HCT116 (cell line): Measurements from ENCODE around the gene CDK9. TPM values are rescaled to one million over a fixed set of nuclear protein-coding genes. Genes with fewer than 3 reads are reported as not detected.

Experiments
- ATAC-seq: fragments of 200-7000 bp; cut with Tn5 transposase; 2 replicates; pipeline ENCODE4 v1.9.1; 2020; ENCODE audit warnings: mild to moderate bottlenecking, moderate library complexity
- BruUV-seq: library from RNA; stranded (reverse); fragments of 400-500 nt; replicated peaks from 2 replicates; lab custom pipeline; 2021; lab: Mats Ljungman, UMichigan
- CTCF ChIA-PET: fragments of 300-600 bp; sonication (Branson Sonifier 250); formaldehyde crosslinking; loops from one replicate; lab custom pipeline; 2021; ENCODE audit warnings: antibody characterized with exemption; lab: Charles Lee
- POLR2A ChIA-PET: fragments of 300-600, 350-600 bp; sonication (Branson Sonifier 250); formaldehyde crosslinking; loops from one replicate; lab custom pipeline; 2021; ENCODE audit warnings: antibody characterized with exemption; lab: Charles Lee
- RAD21 ChIA-PET, 2 experiments: fragments of 300-600 bp; sonication (Branson Sonifier 250); formaldehyde crosslinking; loops; one replicate each; lab custom pipeline; 2023; ENCODE audit warnings: low total read pairs in 2 of 2; ENCODE audit not compliant: uncharacterized antibody in 2 of 2, unreplicated experiment in 2 of 2, low non-redundant PET in 1 of 2; lab: Charles Lee
- DNase-seq: peaks from one replicate; pipeline ENCODE4 v3.0.0-alpha.2; 2010; ENCODE audit warnings: low read depth, low spot score
- H2AFZ ChIP-seq: fragments of 200-600 bp; shearing (Covaris generic), sonication (generic); 2 replicates; pipeline ENCODE4 v1.6.1; 2017; ENCODE audit warnings: low read depth, mixed run types, mixed read lengths, antibody characterized with exemption, low read length; ENCODE audit not compliant: poor library complexity, severe bottlenecking
- H3K27ac ChIP-seq: 2 replicates; pipeline ENCODE4 v1.5.1; 2012; ENCODE audit warnings: low read depth, low read length
- H3K27me3 ChIP-seq: fragments of 200-600 bp; sonication (generic); 2 replicates; pipeline ENCODE4 v1.6.1; 2016; ENCODE audit warnings: mixed run types, low read length, mixed read lengths; ENCODE audit not compliant: insufficient read depth
- H3K36me3 ChIP-seq, 2 experiments: fragments of 200-500 bp in 1 of 2; fragments of 200-600 bp in 1 of 2; sonication (Bioruptor generic) in 1 of 2; sonication (generic) in 1 of 2; 2 replicates each; pipeline versions ENCODE4 v1.5.1 to v1.6.1; 2014 to 2016; ENCODE audit warnings: low read length in 2 of 2, inconsistent platforms in 1 of 2, mixed read lengths in 1 of 2, mixed run types in 1 of 2; ENCODE audit not compliant: insufficient read depth in 2 of 2, control insufficient read depth in 1 of 2
- H3K4me1 ChIP-seq, 2 experiments: fragments of 200-600 bp in 1 of 2; sonication (generic) in 1 of 2; 2 replicates each; pipeline versions ENCODE4 v1.5.1 to v1.6.1; 2012 to 2017; ENCODE audit warnings: low read length in 2 of 2, inconsistent platforms in 1 of 2, mild to moderate bottlenecking in 1 of 2, mixed read lengths in 1 of 2, mixed run types in 1 of 2, moderate library complexity in 1 of 2; ENCODE audit not compliant: insufficient read depth in 2 of 2, control insufficient read depth in 1 of 2
- H3K4me2 ChIP-seq: fragments of 200-600 bp; sonication (generic); 2 replicates; pipeline ENCODE4 v1.6.1; 2017; ENCODE audit warnings: mixed run types, low read length, mixed read lengths
- H3K4me3 ChIP-seq, 2 experiments: fragments of 200-600 bp in 1 of 2; sonication (generic) in 1 of 2; replicated peaks in 1 of 2; 2 replicates each; pipeline ENCODE4 v1.5.1; 2011 to 2016; ENCODE audit warnings: low read length in 2 of 2, control low read depth in 1 of 2, low read depth in 1 of 2, mild to moderate bottlenecking in 1 of 2, mixed read lengths in 1 of 2, mixed run types in 1 of 2
- H3K79me2 ChIP-seq: fragments of 200-600 bp; sonication (generic); 2 replicates; pipeline ENCODE4 v1.6.1; 2017; ENCODE audit warnings: mild to moderate bottlenecking, mixed run types, low read length, moderate library complexity, mixed read lengths; ENCODE audit not compliant: insufficient read depth
- H3K9ac ChIP-seq: fragments of 200-600 bp; sonication (generic); 2 replicates; pipeline ENCODE4 v1.6.1; 2016; ENCODE audit warnings: low read length, mixed read lengths
- H3K9me2 ChIP-seq: fragments of 200-600 bp; sonication (generic), shearing (Covaris generic); 2 replicates; pipeline ENCODE4 v1.6.1; 2017; ENCODE audit warnings: mixed run types, mild to moderate bottlenecking, moderate library complexity; ENCODE audit not compliant: insufficient read depth
- H3K9me3 ChIP-seq, 2 experiments: fragments of 200-500 bp in 1 of 2; fragments of 200-600 bp in 1 of 2; sonication (Bioruptor generic) in 1 of 2; sonication (generic) in 1 of 2; 2 replicates each; pipeline ENCODE4 v1.6.1; 2014 to 2017; ENCODE audit warnings: low read length in 2 of 2, mixed read lengths in 2 of 2, inconsistent platforms in 1 of 2, low read depth in 1 of 2, mild to moderate bottlenecking in 1 of 2, mixed run types in 1 of 2, moderate library complexity in 1 of 2; ENCODE audit not compliant: control insufficient read depth in 1 of 2, insufficient read depth in 1 of 2
- H4K20me1 ChIP-seq: fragments of 200-600 bp; sonication (generic), shearing (Covaris generic); 2 replicates; pipeline ENCODE4 v1.6.1; 2017; ENCODE audit warnings: mixed run types, mild to moderate bottlenecking, moderate library complexity; ENCODE audit not compliant: insufficient read depth
- CEBPB ChIP-seq: IDR thresholded peaks from 2 replicates; pipeline ENCODE4 v1.6.1; 2012; ENCODE audit warnings: low read depth
- ELF1 ChIP-seq: IDR thresholded peaks from 2 replicates; pipeline ENCODE4 v1.6.1; 2012; ENCODE audit warnings: low read depth, borderline replicate concordance
- EZH2phosphoT487 ChIP-seq: fragments of 200-600 bp; IDR thresholded peaks from 2 replicates; pipeline ENCODE4 v1.6.1; 2018; ENCODE audit warnings: antibody characterized with exemption, borderline replicate concordance
- FOSL1 ChIP-seq: IDR thresholded peaks from 2 replicates; pipeline ENCODE4 v1.6.1; 2012; ENCODE audit warnings: low read depth
- POLR2A ChIP-seq: IDR thresholded peaks from 2 replicates; pipeline ENCODE4 v1.7.0; 2011; ENCODE audit warnings: borderline replicate concordance; ENCODE audit not compliant: insufficient read depth, insufficient read length; ENCODE audit errors: extremely low read depth
- SIN3A ChIP-seq: IDR thresholded peaks from 2 replicates; pipeline ENCODE4 v1.6.1; 2012; ENCODE audit warnings: low read depth
- YY1 ChIP-seq: IDR thresholded peaks from 2 replicates; pipeline ENCODE4 v1.6.1; 2011; ENCODE audit warnings: low read length, low read depth, moderate library complexity, mild to moderate bottlenecking; ENCODE audit not compliant: insufficient replicate concordance; ENCODE audit errors: extremely low read depth
- ZNF274 ChIP-seq: fragments of 200-500 bp; sonication (Bioruptor generic); IDR thresholded peaks from 2 replicates; pipeline ENCODE4 v1.6.1; 2014; ENCODE audit warnings: mild to moderate bottlenecking, low read depth, low read length, inconsistent platforms
- intact Hi-C: fragments of 100-400 bp; cut with micrococcal nuclease; formaldehyde crosslinking; loops from 2 replicates; pipeline ENCODE4 v1.10.0; 2022
- total RNA-seq: library from RNA; stranded (reverse); gene quantifications from one replicate; pipeline ENCODE4 v1.2.1, GENCODE V29; 2021; ENCODE audit not compliant: unreplicated experiment
- TF ChIP-seq, protein P1 (sequence below): IDR thresholded peaks from 2 replicates; pipeline ENCODE4 v1.6.1; 2011; ENCODE audit warnings: mild to moderate bottlenecking, low read length, moderate library complexity; ENCODE audit not compliant: insufficient replicate concordance; ENCODE audit errors: extremely low read depth
- TF ChIP-seq, protein P2 (sequence below): IDR thresholded peaks from 2 replicates; pipeline ENCODE4 v1.6.1; 2012
- TF ChIP-seq, protein P3 (sequence below), 3 experiments: fragments of 200-600 bp in 1 of 3; sonication (generic) in 1 of 3; IDR thresholded peaks in 2 of 3; conservative IDR thresholded peaks in 1 of 3; 2 replicates each; pipeline ENCODE4 v1.5.1; 2012 to 2017; ENCODE audit warnings: low read depth in 2 of 3, low read length in 2 of 3, antibody characterized with exemption in 1 of 3, borderline replicate concordance in 1 of 3, control low read depth in 1 of 3, mild to moderate bottlenecking in 1 of 3, mixed read lengths in 1 of 3, mixed run types in 1 of 3, moderate library complexity in 1 of 3; ENCODE audit not compliant: insufficient read depth in 1 of 3
- TF ChIP-seq, protein P4 (sequence below): IDR thresholded peaks from 2 replicates; pipeline ENCODE4 v1.6.1; 2012; ENCODE audit warnings: low read depth

CDK9 gene
- total RNA-seq, 1 experiment from 2014 or later = 102 TPM

DNA sequence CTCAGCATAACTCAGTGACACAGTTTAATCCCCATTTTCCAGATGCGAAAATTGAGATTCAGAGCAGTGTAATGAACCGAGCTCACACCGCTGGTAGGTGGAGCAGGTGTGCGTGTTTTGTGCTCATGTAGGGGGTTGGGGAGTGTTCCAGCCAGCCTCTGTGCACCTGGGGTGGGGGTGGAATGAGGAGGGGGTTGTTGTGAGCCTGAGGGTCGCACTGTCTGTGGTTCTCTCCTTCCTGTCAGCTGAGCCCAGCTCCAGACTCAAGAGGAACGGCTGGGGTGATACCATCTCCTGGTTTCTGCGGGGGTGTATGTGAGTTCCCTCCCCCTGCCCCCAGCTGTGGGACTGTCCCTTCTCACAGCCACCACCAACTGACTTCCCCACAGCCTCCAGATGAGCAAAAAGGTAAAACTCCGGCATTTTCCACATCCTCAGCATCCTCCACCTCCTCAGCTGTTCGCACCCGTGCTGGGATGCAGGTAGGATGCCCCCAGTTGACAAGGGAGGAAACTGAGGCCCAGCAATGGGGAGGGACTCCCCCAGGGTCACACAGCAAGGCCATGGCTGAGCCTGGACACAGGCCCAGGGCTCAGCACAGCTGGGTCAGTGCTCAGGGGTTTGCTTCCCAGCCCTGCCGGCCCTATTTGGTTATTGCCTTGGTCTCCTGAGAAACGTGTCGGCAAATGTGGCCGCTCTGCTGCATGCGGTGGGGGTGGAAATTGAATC lies 9.5 kb upstream of the CDK9 start:
- H2AFZ ChIP-seq = no peak overlapping the region

DNA sequence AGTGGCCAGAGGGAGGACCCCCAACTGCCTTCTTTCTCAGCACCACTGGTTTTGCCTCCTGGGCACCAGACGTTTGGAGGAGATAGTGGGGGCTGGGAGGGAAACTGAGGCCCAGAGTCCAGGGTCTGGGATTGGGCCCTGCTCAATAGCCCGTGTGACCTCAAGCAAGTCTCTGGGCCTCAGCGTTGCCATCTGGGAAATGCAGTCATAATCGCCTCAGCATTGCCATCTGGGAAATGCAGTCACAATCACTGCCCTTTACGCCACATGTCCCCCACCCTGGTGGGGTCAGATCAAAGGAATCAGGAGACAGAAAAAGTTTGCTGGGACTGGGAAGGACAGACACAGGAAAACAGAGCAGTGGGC lies 8.9 kb upstream of the CDK9 start:
- no peak overlapping the region for H3K4me3 ChIP-seq
- H2AFZ ChIP-seq = no peak overlapping the region
- H3K9me3 ChIP-seq = no peaks in the 10 kb centered on the region
- CTCF ChIA-PET = interaction anchor here (0.6 kb wide), 1 partner anchor 8 kb away, joined by 3 read pairs; no protein-coding TSS in a partner anchor
- intact Hi-C loops = no loop called here
- no peaks in the 10 kb centered on the region for H3K9me2 ChIP-seq
- RAD21 ChIA-PET = no interaction called here
- no peaks in the 10 kb centered on the region for H3K79me2 ChIP-seq
- no peak overlapping the region for H3K9ac ChIP-seq
- POLR2A ChIA-PET = no interaction called here
- H3K27me3 ChIP-seq = no peaks in the 10 kb centered on the region
- no peak for DNase-seq
- H3K36me3 ChIP-seq = no peaks in the 10 kb centered on the region
- no peak overlapping the region for H3K27ac ChIP-seq
- H4K20me1 ChIP-seq = no peaks in the 10 kb centered on the region
- ATAC-seq = no peak
- H3K4me2 ChIP-seq = no peak overlapping the region
- H3K4me1 ChIP-seq = peaks cover 1 to 3% of the 10 kb centered on the region in 2 experiments; a peak in 3 of 4 replicates
- BruUV-seq = no TSS peak
- no peak for TF ChIP-seq POLR2A
- TF ChIP-seq, protein P1, sequence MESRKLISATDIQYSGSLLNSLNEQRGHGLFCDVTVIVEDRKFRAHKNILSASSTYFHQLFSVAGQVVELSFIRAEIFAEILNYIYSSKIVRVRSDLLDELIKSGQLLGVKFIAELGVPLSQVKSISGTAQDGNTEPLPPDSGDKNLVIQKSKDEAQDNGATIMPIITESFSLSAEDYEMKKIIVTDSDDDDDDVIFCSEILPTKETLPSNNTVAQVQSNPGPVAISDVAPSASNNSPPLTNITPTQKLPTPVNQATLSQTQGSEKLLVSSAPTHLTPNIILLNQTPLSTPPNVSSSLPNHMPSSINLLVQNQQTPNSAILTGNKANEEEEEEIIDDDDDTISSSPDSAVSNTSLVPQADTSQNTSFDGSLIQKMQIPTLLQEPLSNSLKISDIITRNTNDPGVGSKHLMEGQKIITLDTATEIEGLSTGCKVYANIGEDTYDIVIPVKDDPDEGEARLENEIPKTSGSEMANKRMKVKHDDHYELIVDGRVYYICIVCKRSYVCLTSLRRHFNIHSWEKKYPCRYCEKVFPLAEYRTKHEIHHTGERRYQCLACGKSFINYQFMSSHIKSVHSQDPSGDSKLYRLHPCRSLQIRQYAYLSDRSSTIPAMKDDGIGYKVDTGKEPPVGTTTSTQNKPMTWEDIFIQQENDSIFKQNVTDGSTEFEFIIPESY = no peak
- TF ChIP-seq SIN3A = no peak
- TF ChIP-seq, protein P2, sequence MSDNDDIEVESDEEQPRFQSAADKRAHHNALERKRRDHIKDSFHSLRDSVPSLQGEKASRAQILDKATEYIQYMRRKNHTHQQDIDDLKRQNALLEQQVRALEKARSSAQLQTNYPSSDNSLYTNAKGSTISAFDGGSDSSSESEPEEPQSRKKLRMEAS = no peak
- TF ChIP-seq, protein P3, sequence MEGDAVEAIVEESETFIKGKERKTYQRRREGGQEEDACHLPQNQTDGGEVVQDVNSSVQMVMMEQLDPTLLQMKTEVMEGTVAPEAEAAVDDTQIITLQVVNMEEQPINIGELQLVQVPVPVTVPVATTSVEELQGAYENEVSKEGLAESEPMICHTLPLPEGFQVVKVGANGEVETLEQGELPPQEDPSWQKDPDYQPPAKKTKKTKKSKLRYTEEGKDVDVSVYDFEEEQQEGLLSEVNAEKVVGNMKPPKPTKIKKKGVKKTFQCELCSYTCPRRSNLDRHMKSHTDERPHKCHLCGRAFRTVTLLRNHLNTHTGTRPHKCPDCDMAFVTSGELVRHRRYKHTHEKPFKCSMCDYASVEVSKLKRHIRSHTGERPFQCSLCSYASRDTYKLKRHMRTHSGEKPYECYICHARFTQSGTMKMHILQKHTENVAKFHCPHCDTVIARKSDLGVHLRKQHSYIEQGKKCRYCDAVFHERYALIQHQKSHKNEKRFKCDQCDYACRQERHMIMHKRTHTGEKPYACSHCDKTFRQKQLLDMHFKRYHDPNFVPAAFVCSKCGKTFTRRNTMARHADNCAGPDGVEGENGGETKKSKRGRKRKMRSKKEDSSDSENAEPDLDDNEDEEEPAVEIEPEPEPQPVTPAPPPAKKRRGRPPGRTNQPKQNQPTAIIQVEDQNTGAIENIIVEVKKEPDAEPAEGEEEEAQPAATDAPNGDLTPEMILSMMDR (IDR thresholded peaks at IDR 0.05 in 2 of 3, conservative IDR thresholded peaks at IDR 0.05 in 1 of 3; ENCODE audit: borderline replicate concordance in 1 of 3, insufficient read depth in 1 of 3, low read depth in 2 of 3, low read length in 2 of 3) = no peak
- no peak for TF ChIP-seq CEBPB
- no peak for TF ChIP-seq ELF1
- TF ChIP-seq, protein P4, sequence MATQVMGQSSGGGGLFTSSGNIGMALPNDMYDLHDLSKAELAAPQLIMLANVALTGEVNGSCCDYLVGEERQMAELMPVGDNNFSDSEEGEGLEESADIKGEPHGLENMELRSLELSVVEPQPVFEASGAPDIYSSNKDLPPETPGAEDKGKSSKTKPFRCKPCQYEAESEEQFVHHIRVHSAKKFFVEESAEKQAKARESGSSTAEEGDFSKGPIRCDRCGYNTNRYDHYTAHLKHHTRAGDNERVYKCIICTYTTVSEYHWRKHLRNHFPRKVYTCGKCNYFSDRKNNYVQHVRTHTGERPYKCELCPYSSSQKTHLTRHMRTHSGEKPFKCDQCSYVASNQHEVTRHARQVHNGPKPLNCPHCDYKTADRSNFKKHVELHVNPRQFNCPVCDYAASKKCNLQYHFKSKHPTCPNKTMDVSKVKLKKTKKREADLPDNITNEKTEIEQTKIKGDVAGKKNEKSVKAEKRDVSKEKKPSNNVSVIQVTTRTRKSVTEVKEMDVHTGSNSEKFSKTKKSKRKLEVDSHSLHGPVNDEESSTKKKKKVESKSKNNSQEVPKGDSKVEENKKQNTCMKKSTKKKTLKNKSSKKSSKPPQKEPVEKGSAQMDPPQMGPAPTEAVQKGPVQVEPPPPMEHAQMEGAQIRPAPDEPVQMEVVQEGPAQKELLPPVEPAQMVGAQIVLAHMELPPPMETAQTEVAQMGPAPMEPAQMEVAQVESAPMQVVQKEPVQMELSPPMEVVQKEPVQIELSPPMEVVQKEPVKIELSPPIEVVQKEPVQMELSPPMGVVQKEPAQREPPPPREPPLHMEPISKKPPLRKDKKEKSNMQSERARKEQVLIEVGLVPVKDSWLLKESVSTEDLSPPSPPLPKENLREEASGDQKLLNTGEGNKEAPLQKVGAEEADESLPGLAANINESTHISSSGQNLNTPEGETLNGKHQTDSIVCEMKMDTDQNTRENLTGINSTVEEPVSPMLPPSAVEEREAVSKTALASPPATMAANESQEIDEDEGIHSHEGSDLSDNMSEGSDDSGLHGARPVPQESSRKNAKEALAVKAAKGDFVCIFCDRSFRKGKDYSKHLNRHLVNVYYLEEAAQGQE = no peak
- no peak for TF ChIP-seq YY1

More for the DNA sequence above, 9.5 kb upstream of the CDK9 start:
- no peaks in the 10 kb centered on the region for H3K36me3 ChIP-seq
- ChIA-PET POLR2A (no interaction called here), RAD21 (no interaction called here), CTCF (interaction anchor here (0.6 to 0.9 kb wide), 2 partner anchors 8 to 41 kb away, joined by 3 read pairs; partner anchors contain the start of gene TOR2A)
- H3K27me3 ChIP-seq = no peaks in the 10 kb centered on the region
- no peaks in the 10 kb centered on the region for H3K9me2 ChIP-seq
- no peaks in the 10 kb centered on the region for H3K9me3 ChIP-seq
- H3K4me1 ChIP-seq = peaks cover 6 to 7% of the 10 kb centered on the region in 2 experiments; a peak in 3 of 4 replicates
- intact Hi-C loops = no loop called here
- no peak overlapping the region for H3K4me2 ChIP-seq
- DNase-seq (no peak), ATAC-seq (no peak)
- H3K27ac ChIP-seq = no peak overlapping the region
- no peaks in the 10 kb centered on the region for H3K79me2 ChIP-seq
- TF ChIP-seq ZNF274 (no peak), EZH2phosphoT487 (no peak), FOSL1 (no peak)
- H3K9ac ChIP-seq = no peak overlapping the region
- BruUV-seq = no TSS peak
- H4K20me1 ChIP-seq = no peaks in the 10 kb centered on the region
- no peak overlapping the region for H3K4me3 ChIP-seq
